ENCODE data around the gene IGSF6.
A peak's percentile ranks its signal among the peaks of the same experiment; 100 is the strongest.
"Not testable (repeated sequence)": the region's sequence is repeated elsewhere in the genome, so short reads cannot be mapped to it uniquely, and the experiment has no call there.

Gene IGSF6

GRCh38 chr16:21651515-21651914 lies 893 bp downstream of the IGSF6 start:
- DNase-seq, result no peak

- DNase-seq, result no peak
Measured at GRCh38 chr16:21650521-21650920, 1.9 kb downstream of the IGSF6 start.

GRCh38 chr16:21649826-21650406 lies 2.5 kb downstream of the IGSF6 start:
- not testable (repeated sequence) for DNase-seq

GRCh38 chr16:21647562-21648164 lies 4.7 kb downstream of the IGSF6 start:
- DNase-seq, result no peak

- DNase-seq, result peak; percentile 92
Measured at GRCh38 chr16:21646721-21647561, 5.5 kb downstream of the IGSF6 start.

GRCh38 chr16:21646091-21646490 lies 6.3 kb downstream of the IGSF6 start:
- DNase-seq, result no peak

- DNase-seq, result peak; percentile 77
Measured at GRCh38 chr16:21645261-21645721, 7.1 kb downstream of the IGSF6 start.

- DNase-seq, result no peak
Measured at GRCh38 chr16:21644674-21645073, 7.7 kb downstream of the IGSF6 start.

- no peak for DNase-seq
Measured at GRCh38 chr16:21643785-21644184, 8.6 kb downstream of the IGSF6 start.

GRCh38 chr16:21642861-21643260 lies 9.5 kb downstream of the IGSF6 start:
- DNase-seq, result no peak

GRCh38 chr16:21641916-21642315 lies 10.5 kb downstream of the IGSF6 start:
- no peak for DNase-seq

GRCh38 chr16:21639493-21639892 lies 12.9 kb downstream of the IGSF6 start:
- no peak for DNase-seq

GRCh38 chr16:21638573-21638975 lies 13.8 kb downstream of the IGSF6 start:
- DNase-seq, result peak; percentile 69

- DNase-seq, result no peak
Measured at GRCh38 chr16:21637032-21637968, 15.1 kb downstream of the IGSF6 start.

- DNase-seq, result not testable (repeated sequence)
Measured at GRCh38 chr16:21635694-21636093, 16.7 kb downstream of the IGSF6 start.

GRCh38 chr16:21634216-21634615 lies 18.2 kb downstream of the IGSF6 start:
- DNase-seq, result no peak

GRCh38 chr16:21631951-21632575 lies 20.3 kb downstream of the IGSF6 start:
- not testable (repeated sequence) for DNase-seq

GRCh38 chr16:21631376-21631775 lies 21.0 kb downstream of the IGSF6 start:
- not testable (repeated sequence) for DNase-seq

- DNase-seq, result not testable (repeated sequence)
Measured at GRCh38 chr16:21630866-21631265, 21.5 kb downstream of the IGSF6 start.

GRCh38 chr16:21629616-21630539 lies 22.5 kb downstream of the IGSF6 start:
- not testable (repeated sequence) for DNase-seq

GRCh38 chr16:21628772-21629171 lies 23.6 kb downstream of the IGSF6 start:
- no peak for DNase-seq
